A673 (cell line): Measurements from ENCODE around the gene PREX1. TPM values are rescaled to one million over a fixed set of nuclear protein-coding genes. Genes with fewer than 3 reads are reported as not detected.

Source experiments
- BruUV-seq: library from RNA; stranded (reverse); fragments of 400-500 nt; replicated peaks from 2 replicates; lab custom pipeline; 2021; lab: Mats Ljungman, UMichigan
- CTCF ChIA-PET: fragments of 300-600 bp; sonication (Branson Sonifier 250); formaldehyde crosslinking; loops from one replicate; lab custom pipeline; 2022; ENCODE audit warnings: antibody characterized with exemption; lab: Charles Lee
- POLR2A ChIA-PET: fragments of 300-600 bp; sonication (Branson Sonifier 250); formaldehyde crosslinking; loops from one replicate; lab custom pipeline; 2022; ENCODE audit warnings: antibody characterized with exemption; ENCODE audit not compliant: low non-redundant PET; lab: Charles Lee
- DNase-seq: peaks from one replicate; pipeline ENCODE4 v3.0.0-alpha.2; 2015; ENCODE audit warnings: low spot score
- H3K27ac ChIP-seq: fragments of 200-600 bp; sonication (generic); 2 replicates; pipeline ENCODE4 v1.5.1; 2016; ENCODE audit warnings: mixed run types, low read depth, mild to moderate bottlenecking, mixed read lengths, antibody characterized with exemption, low read length; ENCODE audit not compliant: poor library complexity, severe bottlenecking
- H3K27me3 ChIP-seq: fragments of 200-600 bp; sonication (generic); replicated peaks from 2 replicates; pipeline ENCODE4 v1.6.1; 2017; ENCODE audit warnings: mixed run types, low read depth, mild to moderate bottlenecking, mixed read lengths, antibody characterized with exemption, low read length; ENCODE audit not compliant: insufficient read depth, poor library complexity
- H3K36me3 ChIP-seq: fragments of 200-600 bp; sonication (generic); 2 replicates; pipeline ENCODE4 v1.6.1; 2016; ENCODE audit warnings: mixed run types, mild to moderate bottlenecking, mixed read lengths, antibody characterized with exemption, low read length; ENCODE audit not compliant: insufficient read depth, poor library complexity, severe bottlenecking
- H3K4me1 ChIP-seq: fragments of 200-600 bp; sonication (generic); 2 replicates; pipeline ENCODE4 v1.6.1; 2017; ENCODE audit warnings: mixed run types, mild to moderate bottlenecking, mixed read lengths, antibody characterized with exemption, low read length; ENCODE audit not compliant: insufficient read depth, poor library complexity, severe bottlenecking
- H3K4me3 ChIP-seq: fragments of 200-600 bp; sonication (generic); 2 replicates; pipeline ENCODE4 v1.5.1; 2016; ENCODE audit warnings: low read depth, mixed run types, mild to moderate bottlenecking, mixed read lengths, low read length; ENCODE audit not compliant: poor library complexity, severe bottlenecking
- H3K9me3 ChIP-seq: fragments of 200-600 bp; sonication (generic); 2 replicates; pipeline ENCODE4 v1.6.1; 2016; ENCODE audit warnings: mixed run types, low read depth, mild to moderate bottlenecking, mixed read lengths, antibody characterized with exemption, low read length; ENCODE audit not compliant: poor library complexity, severe bottlenecking
- CTCF ChIP-seq: fragments of 300-800, 200-600 bp; sonication (generic); conservative IDR thresholded peaks from 2 replicates; pipeline ENCODE4 v1.5.1; 2017; ENCODE audit warnings: low read depth, mild to moderate bottlenecking, antibody characterized with exemption, low read length, moderate library complexity, mixed read lengths
- EZH2 ChIP-seq: fragments of 200-600 bp; sonication (generic); IDR thresholded peaks from 2 replicates; pipeline ENCODE4 v1.6.1; 2017; ENCODE audit warnings: borderline replicate concordance, low read depth, mild to moderate bottlenecking, mixed read lengths, antibody characterized with exemption, low read length; ENCODE audit not compliant: poor library complexity, severe bottlenecking
- intact Hi-C: fragments of 100-400 bp; cut with micrococcal nuclease; formaldehyde crosslinking; loops from one replicate; pipeline ENCODE4 v1.10.0; 2022; ENCODE audit not compliant: unreplicated experiment
- total RNA-seq: library from RNA; stranded (reverse); gene quantifications from 2 replicates; pipeline ENCODE4 v1.2.3, GENCODE V29; 2021

Gene PREX1
- total RNA-seq, 1 experiment from 2014 or later = 145 TPM

GRCh38 chr20:48817367-48818030 lies 10.3 kb downstream of the PREX1 start:
- H3K4me3 ChIP-seq = no peak overlapping the region
- H3K36me3 ChIP-seq = peaks cover 62% of the 10 kb centered on the region
- peak overlapping the region; percentile 35 for H3K27ac ChIP-seq
- POLR2A ChIA-PET = interaction anchor here (0.7 kb wide), 1 partner anchor 88 kb away, joined by 3 read pairs; no protein-coding TSS in a partner anchor
- H3K9me3 ChIP-seq = no peaks in the 10 kb centered on the region
- no peak for TF ChIP-seq EZH2
- TF ChIP-seq CTCF = no peak
- CTCF ChIA-PET = no interaction called here
- DNase-seq = no peak
- BruUV-seq = no TSS peak
- intact Hi-C loops = no loop called here
- peaks cover 67% of the 10 kb centered on the region for H3K4me1 ChIP-seq
- no peaks in the 10 kb centered on the region for H3K27me3 ChIP-seq

GRCh38 chr20:48816282-48817205 lies 11.3 kb downstream of the PREX1 start:
- no peak overlapping the region for H3K4me3 ChIP-seq
- POLR2A ChIA-PET = no interaction called here
- CTCF ChIA-PET = no interaction called here

DNA sequence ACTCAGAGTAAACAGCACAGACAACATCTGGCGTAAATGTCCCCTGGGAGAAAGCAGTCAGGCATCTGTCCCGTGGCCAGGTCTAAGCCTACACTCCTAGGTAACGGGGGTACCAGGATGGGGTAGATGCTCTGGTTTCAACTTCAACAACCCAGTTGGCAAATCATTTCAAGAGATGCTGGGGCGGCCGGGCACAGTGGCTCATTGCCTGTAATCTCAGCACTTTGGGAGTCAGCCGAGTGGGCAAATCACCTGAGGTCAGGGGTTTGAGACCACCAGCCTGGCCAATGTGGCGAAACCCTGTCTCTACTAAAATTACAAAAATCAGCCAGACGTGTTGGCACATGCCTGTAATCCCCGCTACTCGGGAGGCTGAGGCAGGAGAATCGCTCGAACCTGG lies 12.3 kb downstream of the PREX1 start:
- H3K36me3 ChIP-seq = peaks cover 57% of the 10 kb centered on the region
- no peak for TF ChIP-seq EZH2
- TF ChIP-seq CTCF = no peak
- intact Hi-C loops = no loop called here
- peaks cover 53% of the 10 kb centered on the region for H3K4me1 ChIP-seq
- peak overlapping the region; percentile 14 for H3K27ac ChIP-seq
- H3K27me3 ChIP-seq = no peaks in the 10 kb centered on the region
- no TSS peak for BruUV-seq
- DNase-seq = no peak
- ChIA-PET POLR2A (no interaction called here), CTCF (no interaction called here)
- no peaks in the 10 kb centered on the region for H3K9me3 ChIP-seq
- no peak overlapping the region for H3K4me3 ChIP-seq

More at GRCh38 chr20:48816282-48817205, 11.3 kb downstream of the PREX1 start:
- peaks cover 59% of the 10 kb centered on the region for H3K4me1 ChIP-seq
- BruUV-seq = no TSS peak
- no peak overlapping the region for H3K27ac ChIP-seq
- no peak for DNase-seq
- no peak for TF ChIP-seq EZH2
- H3K9me3 ChIP-seq = no peaks in the 10 kb centered on the region
- peaks cover 59% of the 10 kb centered on the region for H3K36me3 ChIP-seq
- intact Hi-C loops = no loop called here
- H3K27me3 ChIP-seq = no peaks in the 10 kb centered on the region
